Muscle layer of duodenum (tissue), 2 donors: ENCODE results near the gene MRI1.
"Not testable (repeated sequence)": the region's sequence is repeated elsewhere in the genome, so short reads cannot be mapped to it uniquely, and the experiment has no call there.

Source experiments
- H3K27ac ChIP-seq: one replicate; pipeline ENCODE4 v1.7.0; 2013; ENCODE audit warnings: mild to moderate bottlenecking, low read length
- H3K27me3 ChIP-seq: one replicate; pipeline ENCODE4 v1.7.0; 2013; ENCODE audit warnings: low read depth, mild to moderate bottlenecking, control low read depth, low read length
- H3K36me3 ChIP-seq, 2 donors: one replicate each; pipeline ENCODE4 v1.7.0; 2013; ENCODE audit warnings: low read length in 2 of 2, control low read depth in 1 of 2, mild to moderate bottlenecking in 1 of 2; ENCODE audit not compliant: insufficient read depth in 2 of 2, control insufficient read depth in 1 of 2
- H3K4me1 ChIP-seq, 2 donors: one replicate each; pipeline ENCODE4 v1.7.0; 2013; ENCODE audit warnings: low read length in 2 of 2, mild to moderate bottlenecking in 2 of 2, control low read depth in 1 of 2, moderate library complexity in 1 of 2; ENCODE audit not compliant: insufficient read depth in 2 of 2, control insufficient read depth in 1 of 2
- H3K4me3 ChIP-seq, 2 donors: one replicate each; pipeline ENCODE4 v1.7.0; 2013; ENCODE audit warnings: low read length in 2 of 2, low read depth in 1 of 2, mild to moderate bottlenecking in 1 of 2
- H3K9me3 ChIP-seq, 2 donors: one replicate each; pipeline ENCODE4 v1.7.0; 2013; ENCODE audit warnings: low read length in 2 of 2, control low read depth in 1 of 2, mild to moderate bottlenecking in 1 of 2; ENCODE audit not compliant: control insufficient read depth in 1 of 2
- donor health status: healthy.

Gene MRI1

DNA sequence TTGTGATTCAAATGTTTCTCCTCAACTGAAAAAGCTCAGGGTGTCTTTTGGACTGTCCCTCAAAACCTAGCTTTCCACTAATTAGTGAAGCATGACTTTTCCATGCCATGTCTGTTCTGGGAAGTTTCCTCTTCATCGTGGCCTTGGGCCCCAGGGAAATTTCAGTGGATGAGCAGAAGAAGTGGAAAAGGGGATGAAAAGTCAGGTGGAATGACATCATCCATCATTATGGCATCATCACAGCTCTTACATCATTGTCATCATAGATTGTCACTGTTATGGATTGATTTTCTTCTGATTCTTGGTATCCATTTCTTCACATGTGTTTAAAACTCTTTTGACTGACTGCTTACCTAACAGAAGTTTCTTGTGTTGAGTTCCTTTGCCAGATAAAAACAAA is 26.2 kb upstream of the MRI1 start:
- Histone ChIP-seq H3K27ac (no peak overlapping the region), H3K9me3 (no peaks in the 10 kb centered on the region), H3K36me3 (no peaks in the 10 kb centered on the region), H3K4me1 (no peaks in the 10 kb centered on the region), H3K27me3 (no peaks in the 10 kb centered on the region), H3K4me3 (no peak overlapping the region)

DNA sequence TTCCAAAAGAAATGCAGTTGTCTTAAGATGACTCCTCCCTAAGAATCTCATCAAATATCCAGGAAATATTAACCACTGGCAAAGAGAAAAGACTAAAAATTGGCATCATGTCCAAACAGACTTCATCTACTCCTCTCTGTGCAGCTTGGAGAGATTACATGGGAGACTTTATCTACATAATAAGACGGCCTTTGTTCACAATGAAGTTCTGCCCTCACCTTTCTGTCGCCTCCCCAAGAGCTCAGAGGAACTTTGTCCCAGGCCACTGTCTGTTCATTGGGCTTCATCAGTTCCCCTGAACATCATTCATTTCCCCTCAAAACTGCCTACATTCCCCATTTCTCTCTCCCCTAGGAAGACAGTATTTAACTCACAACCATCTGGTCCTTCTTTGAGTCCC is 22.4 kb upstream of the MRI1 start:
- Histone ChIP-seq H3K4me1 (no peaks in the 10 kb centered on the region), H3K36me3 (no peaks in the 10 kb centered on the region), H3K27ac (no peak overlapping the region), H3K9me3 (no peaks in the 10 kb centered on the region), H3K27me3 (no peaks in the 10 kb centered on the region), H3K4me3 (no peak overlapping the region)

DNA sequence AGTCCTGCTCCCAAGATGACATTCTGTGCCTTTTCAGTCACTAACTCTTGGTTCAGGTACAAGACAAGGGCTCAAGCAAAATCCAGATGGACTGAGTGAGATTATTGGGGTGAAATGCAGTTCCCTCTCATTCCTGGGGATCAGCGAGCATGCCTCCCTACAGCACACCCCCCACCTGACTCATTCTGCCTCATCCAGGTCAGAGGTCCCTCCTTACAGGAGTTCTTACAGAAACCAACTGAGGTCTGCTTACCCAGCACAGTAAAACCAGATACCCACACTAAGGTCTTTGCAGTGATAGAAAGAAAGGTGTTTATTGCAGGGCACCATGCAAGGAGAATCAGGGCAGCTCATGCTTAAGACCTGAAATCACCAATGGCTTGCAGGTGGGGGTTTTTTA is 21.6 kb upstream of the MRI1 start:
- no peak overlapping the region for H3K27ac ChIP-seq

DNA sequence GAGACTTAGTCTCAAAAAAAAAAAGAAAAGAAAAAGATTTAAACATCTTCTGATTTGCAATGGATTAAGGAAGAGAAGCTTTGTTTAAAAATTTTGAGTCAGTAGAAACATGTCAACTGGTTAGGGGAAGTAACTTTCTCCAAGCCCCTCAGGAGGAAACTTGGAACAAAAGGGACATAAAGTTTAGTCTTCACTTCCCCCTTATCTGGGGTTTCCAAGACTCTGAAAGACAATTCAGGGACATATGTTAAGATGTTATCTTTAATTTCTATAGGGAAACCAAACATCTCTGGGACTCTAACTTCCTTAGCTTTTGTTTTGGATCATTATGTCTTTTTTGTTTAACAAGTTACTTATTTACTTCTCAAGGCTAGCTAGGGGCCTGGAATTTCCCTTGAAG is 20.1 kb upstream of the MRI1 start:
- peaks cover 5 to 9% of the 10 kb centered on the region in 2 donors for H3K4me1 ChIP-seq
- no peaks in the 10 kb centered on the region for H3K27me3 ChIP-seq
- no peak overlapping the region for H3K4me3 ChIP-seq
- no peak overlapping the region for H3K27ac ChIP-seq
- no peaks in the 10 kb centered on the region for H3K9me3 ChIP-seq
- no peaks in the 10 kb centered on the region for H3K36me3 ChIP-seq

More for the DNA sequence above, 21.6 kb upstream of the MRI1 start:
- Histone ChIP-seq H3K4me3 (no peak overlapping the region), H3K4me1 (no peaks in the 10 kb centered on the region), H3K36me3 (no peaks in the 10 kb centered on the region), H3K9me3 (no peaks in the 10 kb centered on the region), H3K27me3 (no peaks in the 10 kb centered on the region)

DNA sequence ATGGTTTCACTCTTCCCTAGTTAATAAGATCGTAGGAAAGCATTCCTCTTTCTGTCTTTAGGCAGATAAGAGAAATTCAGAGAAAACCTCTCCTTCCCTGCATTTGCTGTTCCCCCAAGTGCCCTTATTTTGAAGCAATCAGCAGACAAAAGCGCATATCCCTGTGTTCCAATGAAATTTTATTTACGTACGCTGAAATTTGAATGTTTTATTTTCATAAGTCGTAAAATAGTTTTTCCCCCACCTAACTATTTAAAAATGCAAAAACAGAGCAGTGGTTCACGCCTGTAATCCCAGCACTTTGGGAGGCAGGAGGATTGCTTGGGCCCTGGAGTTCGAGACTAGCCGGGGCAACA is 17.2 kb upstream of the MRI1 start:
- H3K4me1 ChIP-seq: peaks cover 5 to 12% of the 10 kb centered on the region in 2 donors
- H3K4me3 ChIP-seq: peak overlapping the region; percentile 26 to 71
- no peaks in the 10 kb centered on the region for H3K27me3 ChIP-seq
- no peak overlapping the region for H3K27ac ChIP-seq
- no peaks in the 10 kb centered on the region for H3K9me3 ChIP-seq
- peaks cover 0 to 9% of the 10 kb centered on the region in 2 donors for H3K36me3 ChIP-seq

DNA sequence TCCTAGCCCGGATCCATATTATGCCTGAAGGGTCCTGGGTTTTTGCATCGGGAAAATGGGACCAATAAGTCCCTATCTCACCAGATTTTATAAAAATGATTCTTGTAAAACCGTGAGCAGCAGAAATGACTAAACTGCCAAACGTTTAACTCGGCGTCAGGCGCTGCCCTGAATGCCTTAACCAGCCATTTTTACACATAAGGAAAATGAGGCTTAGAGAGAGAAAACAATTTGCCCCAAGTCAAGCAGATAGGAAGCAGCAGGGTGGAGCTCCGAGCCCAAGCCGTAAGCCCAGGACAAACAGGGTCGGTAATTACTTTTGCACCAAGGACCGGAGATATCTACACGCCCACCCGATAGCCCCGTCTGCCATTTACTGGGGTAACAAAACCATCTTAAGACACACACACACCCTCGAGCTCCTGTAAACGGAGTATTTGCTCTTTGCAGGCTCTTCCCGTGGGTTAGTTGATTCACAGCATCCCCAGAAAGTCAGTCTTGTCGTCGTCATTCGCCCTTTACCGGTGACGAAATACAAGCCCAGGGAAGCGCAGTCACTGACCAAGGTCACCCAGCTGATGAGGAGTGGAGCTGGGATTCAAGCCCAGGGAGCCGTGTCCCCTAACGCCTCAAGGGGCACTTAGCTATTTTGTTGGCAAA is 16.0 kb upstream of the MRI1 start:
- peak overlapping the region; percentile 71 to 85 for H3K4me3 ChIP-seq
- H3K27me3 ChIP-seq: no peaks in the 10 kb centered on the region
- H3K4me1 ChIP-seq: peaks cover 5 to 12% of the 10 kb centered on the region in 2 donors
- peaks cover 5 to 20% of the 10 kb centered on the region in 2 donors for H3K36me3 ChIP-seq
- no peaks in the 10 kb centered on the region for H3K9me3 ChIP-seq
- H3K27ac ChIP-seq: peak overlapping the region; percentile 97

DNA sequence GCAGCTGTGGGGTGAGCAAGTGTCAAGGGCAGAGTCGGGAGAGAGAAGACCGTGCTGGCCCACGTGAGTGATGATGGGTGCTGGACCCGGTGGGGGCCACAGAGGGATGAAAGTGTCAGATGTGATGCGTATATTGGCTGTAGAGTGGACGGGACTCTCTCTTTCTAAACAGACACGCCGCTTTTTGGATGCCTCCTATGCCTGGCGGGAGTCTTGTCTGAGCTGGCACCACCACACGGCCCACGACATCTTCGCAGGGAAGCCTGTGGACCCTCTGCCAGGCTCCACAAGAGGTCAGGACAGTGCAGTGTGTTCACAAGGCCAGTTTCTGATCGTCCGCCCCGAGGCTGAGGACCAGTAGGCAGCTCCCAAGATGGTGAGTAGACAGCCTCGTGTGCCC is 12.9 kb upstream of the MRI1 start:
- Histone ChIP-seq H3K27me3 (no peaks in the 10 kb centered on the region), H3K4me3 (no peak overlapping the region), H3K4me1 (peaks cover 5 to 12% of the 10 kb centered on the region in 2 donors), H3K9me3 (no peaks in the 10 kb centered on the region), H3K27ac (no peak overlapping the region), H3K36me3 (peaks cover 20 to 47% of the 10 kb centered on the region in 2 donors)

DNA sequence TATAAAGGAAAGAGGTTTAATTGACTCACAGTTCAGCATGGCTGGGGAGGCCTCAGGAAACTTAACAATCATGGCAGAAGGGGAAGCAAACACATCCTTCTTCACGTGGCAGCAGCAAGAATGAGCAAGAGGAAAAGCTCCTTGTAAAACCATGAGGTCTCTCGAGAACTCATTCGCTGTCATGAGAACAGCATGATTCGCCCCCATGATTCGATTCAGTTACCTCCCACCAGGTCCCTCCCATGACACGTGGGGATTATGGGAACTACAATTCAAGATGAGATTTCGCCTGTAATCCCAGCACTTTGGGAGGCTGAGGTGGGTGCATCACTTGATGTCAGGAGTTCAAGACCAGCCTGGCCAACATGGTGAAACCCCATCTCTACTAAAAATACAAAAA is 10.7 kb upstream of the MRI1 start:
- not testable (repeated sequence) for H3K27ac ChIP-seq, H3K4me3 ChIP-seq, H3K27me3 ChIP-seq, H3K4me1 ChIP-seq, H3K9me3 ChIP-seq
- peaks cover 38 to 69% of the 10 kb centered on the region in 2 donors for H3K36me3 ChIP-seq

DNA sequence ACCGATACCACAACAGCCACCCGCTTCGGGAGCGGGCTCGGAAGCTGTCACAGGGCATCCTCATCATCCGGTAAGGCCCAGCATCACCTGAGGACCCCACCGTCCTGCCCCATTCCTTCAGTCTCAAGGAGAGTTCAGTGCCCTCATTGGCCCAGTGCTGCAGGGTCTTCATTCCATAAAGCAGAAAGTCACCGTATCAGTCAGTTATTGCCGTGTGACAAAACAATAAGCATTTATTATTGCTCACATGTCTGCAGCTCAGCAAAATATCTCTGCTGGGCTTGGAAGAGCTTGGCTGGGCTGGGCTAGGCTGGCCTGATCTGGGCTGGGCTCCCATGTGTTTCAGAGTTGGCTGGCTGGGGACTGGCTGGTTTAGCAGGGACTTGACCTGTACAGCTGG is 8.1 kb upstream of the MRI1 start:
- no peaks in the 10 kb centered on the region for H3K4me1 ChIP-seq

DNA sequence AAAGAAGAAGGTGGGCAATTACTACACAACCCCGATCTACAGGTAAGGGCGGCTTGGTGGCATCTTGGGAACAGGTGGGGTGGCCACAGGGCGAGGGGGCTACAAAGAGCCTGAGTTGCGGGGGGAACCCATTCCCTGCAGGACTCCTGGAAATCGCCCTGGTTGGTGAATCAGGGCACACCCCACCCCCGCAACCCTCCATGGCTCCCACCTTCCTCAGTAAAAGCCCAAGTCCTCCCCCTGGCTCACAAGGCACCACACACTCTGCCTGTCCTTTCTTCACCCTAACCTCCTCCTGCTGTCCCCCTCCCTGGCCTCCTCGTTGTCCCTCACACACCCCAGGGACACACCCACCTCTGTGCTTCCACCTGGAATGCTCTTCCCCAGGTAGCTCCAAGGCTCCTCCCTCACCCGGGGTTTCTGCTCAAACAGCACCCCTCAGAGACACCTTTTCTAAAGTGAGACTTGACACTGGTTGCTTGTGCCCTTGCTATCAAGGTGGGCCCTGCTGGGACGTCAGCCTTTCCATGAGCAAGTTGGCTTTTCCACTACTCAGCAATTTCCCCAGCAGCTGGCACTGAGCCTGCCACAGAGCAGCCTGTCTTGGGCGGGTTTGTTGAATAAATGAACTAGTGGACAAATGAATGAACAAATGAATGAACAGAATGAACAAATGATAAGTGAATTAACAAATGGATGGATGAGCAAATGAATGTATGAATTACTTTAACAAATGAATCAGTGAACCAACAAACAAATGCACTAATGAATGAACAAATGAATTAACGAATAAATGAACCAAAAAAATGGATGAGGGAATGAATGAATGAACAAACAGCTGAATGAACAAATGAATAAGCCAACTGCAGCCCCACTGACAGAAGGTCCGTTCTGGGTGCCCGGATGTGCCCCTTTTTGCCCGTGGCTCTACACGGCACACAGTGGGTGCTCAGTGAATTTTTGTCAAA is 6.2 kb upstream of the MRI1 start:
- no peaks in the 10 kb centered on the region for H3K4me1 ChIP-seq
- H3K36me3 ChIP-seq: peaks cover 33 to 89% of the 10 kb centered on the region in 2 donors
- no peaks in the 10 kb centered on the region for H3K27me3 ChIP-seq
- no peak overlapping the region for H3K4me3 ChIP-seq
- H3K27ac ChIP-seq: no peak overlapping the region
- H3K9me3 ChIP-seq: no peaks in the 10 kb centered on the region

More for the DNA sequence above, 8.1 kb upstream of the MRI1 start:
- peaks cover 38 to 88% of the 10 kb centered on the region in 2 donors for H3K36me3 ChIP-seq
- no peaks in the 10 kb centered on the region for H3K27me3 ChIP-seq
- H3K27ac ChIP-seq: no peak overlapping the region
- no peaks in the 10 kb centered on the region for H3K9me3 ChIP-seq
- H3K4me3 ChIP-seq: no peak overlapping the region

DNA sequence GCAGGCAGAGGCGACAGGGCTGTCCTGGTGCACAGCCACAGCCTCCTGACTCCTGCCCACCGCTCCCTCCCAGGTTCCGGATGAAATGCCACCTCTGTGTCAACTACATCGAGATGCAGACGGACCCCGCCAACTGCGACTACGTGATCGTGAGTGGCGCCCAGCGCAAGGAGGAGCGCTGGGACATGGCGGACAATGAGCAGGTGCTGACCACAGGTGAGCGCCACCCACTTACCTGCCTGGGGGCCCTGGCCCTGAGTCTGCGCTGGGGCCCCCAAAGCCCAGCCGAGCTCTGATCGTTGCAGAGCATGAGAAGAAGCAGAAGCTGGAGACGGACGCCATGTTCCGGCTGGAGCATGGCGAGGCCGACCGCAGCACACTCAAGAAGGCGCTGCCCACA is 5.5 kb upstream of the MRI1 start:
- Histone ChIP-seq H3K4me1 (peaks cover 0 to 2% of the 10 kb centered on the region in 2 donors), H3K9me3 (no peaks in the 10 kb centered on the region), H3K27ac (no peak overlapping the region), H3K27me3 (no peaks in the 10 kb centered on the region), H3K36me3 (peaks cover 33 to 83% of the 10 kb centered on the region in 2 donors), H3K4me3 (no peak overlapping the region)
